HG03457 (cell line): ENCODE measurements around the gene S100A2.
A peak's percentile ranks its signal among the peaks of the same experiment; 100 is the strongest.

Source experiments
- ATAC-seq: cut with Tn5 transposase; IDR thresholded peaks from one replicate; pipeline ENCODE4 v1.9.1; 2021; ENCODE audit warnings: moderate number of reproducible peaks; ENCODE audit not compliant: unreplicated experiment

S100A2 gene

DNA sequence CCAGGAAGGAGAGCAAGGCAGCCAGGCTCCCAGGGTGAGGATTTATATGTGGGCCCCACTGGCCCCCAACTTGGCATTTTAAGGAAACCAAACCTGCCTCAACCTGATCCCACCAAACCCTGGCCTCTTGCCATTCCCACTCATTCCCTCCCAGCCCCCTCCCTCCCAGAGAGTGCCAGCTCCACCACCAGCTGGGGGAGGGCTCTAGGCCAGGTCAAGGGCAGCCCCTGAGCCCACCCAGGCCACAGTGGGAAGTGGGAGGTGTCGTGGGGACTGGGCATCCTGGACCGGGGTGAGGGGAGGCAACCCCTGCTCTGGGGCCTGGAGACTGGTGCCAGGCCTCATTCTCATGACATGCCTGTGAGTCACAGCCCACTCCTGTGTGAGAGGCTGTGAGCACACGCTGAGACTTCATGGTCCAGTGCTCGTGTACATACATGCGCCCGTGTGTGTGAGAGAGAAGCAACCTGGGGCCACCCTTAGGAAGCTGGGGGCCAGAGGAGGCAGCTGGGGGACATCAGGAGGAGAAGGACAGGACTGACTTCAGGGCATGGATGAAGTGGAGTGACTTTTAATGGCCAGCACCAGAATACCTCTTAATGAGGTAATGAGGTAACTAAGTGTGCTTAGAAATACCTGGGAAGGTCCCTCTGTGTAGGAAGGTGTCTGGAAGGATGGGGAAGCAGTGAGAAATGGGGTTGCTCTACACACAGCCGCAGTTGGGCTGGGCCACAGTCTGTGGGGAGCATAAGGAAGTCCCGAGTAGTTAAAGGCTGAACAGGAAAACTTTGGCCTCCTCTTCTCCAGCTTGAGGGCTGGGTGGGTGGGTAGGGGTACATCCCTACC, at the start of gene S100A2:
TSS of gene S100A2 (minus strand) at position 316 of the 846 bp plus-strand sequence. CDS start 1,967 bp downstream, outside the sequence.
- ATAC-seq: no peak

- no peak for ATAC-seq
These were observed 49.8 kb upstream of the S100A2 start for GRCh38 chr1:153615406-153615805.

GRCh38 chr1:153614906-153615305, 49.3 kb upstream of the S100A2 start:
- no peak for ATAC-seq

DNA sequence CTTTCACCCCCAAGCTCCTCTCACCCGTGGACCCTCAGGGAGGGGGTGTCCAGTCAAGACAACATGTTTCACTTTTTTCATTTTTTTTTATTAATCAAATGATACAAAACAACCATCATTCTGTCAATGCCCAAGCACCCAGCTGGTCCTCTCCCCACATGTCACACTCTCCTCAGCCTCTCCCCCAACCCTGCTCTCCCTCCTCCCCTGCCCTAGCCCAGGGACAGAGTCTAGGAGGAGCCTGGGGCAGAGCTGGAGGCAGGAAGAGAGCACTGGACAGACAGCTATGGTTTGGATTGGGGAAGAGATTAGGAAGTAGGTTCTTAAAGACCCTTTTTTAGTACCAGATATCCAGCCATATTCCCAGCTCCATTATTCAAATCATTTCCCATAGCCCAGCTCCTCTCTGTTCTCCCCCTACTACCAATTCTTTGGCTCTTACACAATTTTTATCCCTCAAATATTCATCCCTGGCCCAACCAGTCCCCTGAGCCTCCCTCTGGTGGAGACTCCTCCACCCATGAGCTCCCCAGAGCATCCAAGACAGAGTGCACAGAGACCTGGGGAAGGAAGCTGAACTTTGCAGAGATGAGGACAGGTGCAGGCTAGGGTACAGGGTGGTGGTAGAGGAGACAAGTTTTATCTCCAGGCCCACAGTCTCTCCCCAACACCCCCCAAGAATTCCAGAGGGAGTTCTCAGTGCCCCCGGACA, 48.7 kb upstream of the S100A2 start:
- ATAC-seq: no peak

GRCh38 chr1:153613406-153613805, 47.8 kb upstream of the S100A2 start:
- ATAC-seq: no peak

- no peak for ATAC-seq
These were observed 47.2 kb upstream of the S100A2 start, which contains the start of gene S100A16 for GRCh38 chr1:153612755-153613331. Gene S100A16 (minus strand): TSS chr1:153613137. CDS start chr1:153608151, 4,986 bp downstream.

DNA sequence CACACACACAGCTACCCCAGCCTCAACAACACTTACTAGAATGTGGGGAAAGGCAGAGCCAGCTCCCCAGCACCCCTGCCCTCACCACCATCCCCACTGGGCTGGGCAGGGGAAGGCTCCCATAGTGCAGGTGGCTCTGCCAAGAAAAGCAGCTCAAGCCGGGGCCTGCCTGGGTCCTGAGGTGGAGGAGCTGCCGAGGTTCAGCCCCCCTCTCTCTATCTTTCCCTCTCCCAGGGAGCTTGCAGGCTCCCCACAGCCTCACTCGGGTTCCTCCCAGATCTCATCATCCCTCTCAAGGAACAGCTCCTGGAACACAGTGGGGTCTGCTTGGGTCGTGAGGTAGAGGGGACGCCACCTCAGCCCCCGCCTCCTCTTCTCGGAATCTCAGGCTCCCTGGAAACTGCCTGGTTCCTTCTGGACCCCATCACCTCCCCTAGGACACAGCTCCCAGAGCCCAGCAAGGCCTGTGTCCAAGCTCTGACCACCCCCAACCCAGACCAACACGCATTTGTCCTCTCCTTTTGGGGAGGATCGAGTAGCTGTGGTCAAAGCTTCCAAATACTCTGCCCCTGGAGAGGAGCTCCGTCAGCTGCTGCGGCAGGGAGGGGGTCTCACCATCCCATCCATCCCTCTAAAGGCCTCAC, 46.6 kb upstream of the S100A2 start:
- ATAC-seq: no peak

DNA sequence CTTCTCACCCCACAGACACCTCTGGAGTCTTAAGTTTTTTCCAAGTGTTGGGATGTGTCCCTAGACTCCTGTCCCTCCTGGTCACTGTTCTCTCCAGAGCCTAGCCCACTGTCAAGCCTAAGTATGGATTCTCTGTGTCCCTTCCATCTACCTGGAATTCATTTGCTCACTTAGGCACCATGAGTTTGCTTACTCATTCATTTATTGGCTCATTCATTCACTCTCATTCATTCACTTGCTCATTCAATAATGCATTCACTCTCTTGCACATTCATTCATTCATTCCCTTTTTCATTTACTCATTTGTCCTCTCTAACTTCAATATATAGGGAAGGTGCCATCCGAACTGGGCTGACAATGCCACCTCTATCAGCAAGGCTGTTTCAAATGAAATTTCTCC, 45.7 kb upstream of the S100A2 start:
- ATAC-seq: no peak

DNA sequence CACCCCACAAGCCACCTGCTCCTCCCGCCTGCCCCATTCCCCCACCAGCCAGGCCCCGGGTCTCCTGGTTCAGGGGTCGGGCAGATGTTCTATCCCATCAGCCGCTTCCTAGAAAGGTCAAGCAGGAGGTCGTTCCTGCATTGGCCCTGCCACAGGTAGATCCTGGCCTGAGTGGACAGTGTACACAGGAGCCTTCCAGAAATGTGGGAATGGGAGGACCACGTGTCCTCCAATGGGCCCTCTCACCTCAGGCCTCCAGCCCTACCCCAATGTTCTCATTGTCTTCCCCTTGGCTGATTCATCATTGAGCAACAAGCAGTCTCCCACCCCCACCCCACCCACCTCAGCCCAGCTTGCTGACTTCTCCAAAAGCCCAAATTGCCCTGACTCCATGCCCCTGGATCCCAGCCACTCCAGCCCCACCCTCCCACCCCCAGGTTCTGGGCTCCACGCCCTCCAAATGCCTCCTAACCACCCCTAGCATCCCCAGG, 45.2 kb upstream of the S100A2 start:
- no peak for ATAC-seq

DNA sequence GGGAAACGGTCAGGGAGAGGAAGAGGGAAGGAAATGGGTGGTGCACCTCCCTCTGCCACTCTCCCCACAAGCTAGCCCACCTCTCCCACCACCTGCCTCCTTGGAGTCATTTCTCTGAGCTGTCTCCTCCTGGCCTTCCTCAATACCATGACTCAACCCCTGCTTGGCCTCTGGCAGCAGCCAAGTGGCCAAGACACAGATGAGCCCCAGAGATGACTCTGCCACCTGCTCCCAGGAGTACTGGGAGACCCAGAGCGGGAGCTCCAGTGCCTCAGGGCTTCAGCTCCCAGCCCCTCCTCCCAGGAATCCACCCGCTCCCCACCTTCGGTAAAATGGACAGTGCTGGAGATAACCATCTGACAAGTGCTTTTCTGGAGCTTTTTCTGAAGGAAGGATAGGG, 44.7 kb upstream of the S100A2 start:
- no peak for ATAC-seq

GRCh38 chr1:153609585-153609907, 43.9 kb upstream of the S100A2 start:
- no peak for ATAC-seq

- ATAC-seq: no peak
These were observed 43.3 kb upstream of the S100A2 start for GRCh38 chr1:153608742-153609584.

GRCh38 chr1:153608089-153608682, 42.5 kb upstream of the S100A2 start:
- ATAC-seq: no peak

DNA sequence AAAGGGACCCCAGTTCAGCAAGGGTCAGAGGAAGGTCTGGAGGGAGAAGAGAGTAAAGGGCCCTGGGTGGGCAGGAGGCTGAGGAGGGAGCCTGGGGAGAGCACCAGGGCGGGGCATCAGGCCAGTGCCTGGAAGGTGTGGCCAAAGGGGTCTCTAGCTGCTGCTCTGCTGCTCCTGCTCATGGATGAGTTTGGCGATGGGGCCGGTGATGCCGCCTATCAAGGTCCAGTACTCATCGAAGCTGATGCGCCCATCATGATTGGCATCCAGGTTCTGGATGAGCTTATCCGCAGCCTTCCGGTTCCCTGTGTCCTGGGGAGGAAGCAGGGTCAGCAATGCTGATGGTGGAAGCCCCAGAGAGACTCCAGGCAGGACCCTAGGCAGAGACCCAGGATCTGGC, 41.7 kb upstream of the S100A2 start:
- ATAC-seq: no peak

GRCh38 chr1:153606194-153606593, 40.5 kb upstream of the S100A2 start:
- no peak for ATAC-seq

DNA sequence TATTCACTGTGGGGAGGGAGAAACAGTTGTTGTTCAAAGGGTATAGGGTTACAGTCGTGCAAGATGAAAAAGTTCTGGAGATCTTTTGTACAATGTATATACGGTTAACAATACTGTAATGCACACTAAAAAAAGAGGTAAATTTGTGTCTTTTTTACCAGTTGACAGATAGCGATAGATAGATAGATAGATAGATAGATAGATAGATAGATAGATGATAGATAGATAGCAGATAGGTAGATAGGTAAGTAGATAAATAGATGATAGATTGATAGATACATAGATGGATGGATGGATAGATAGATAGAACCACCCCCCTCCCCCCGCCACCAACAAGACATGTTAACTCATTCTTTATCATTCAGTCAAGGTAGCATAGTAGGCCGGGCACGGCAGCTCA, 37.1 kb upstream of the S100A2 start:
- ATAC-seq: no peak

- ATAC-seq: no peak
These were observed 34.2 kb upstream of the S100A2 start for GRCh38 chr1:153599847-153600246.

- ATAC-seq: peak; percentile 86
These were observed 32.9 kb upstream of the S100A2 start for GRCh38 chr1:153598309-153599172.

DNA sequence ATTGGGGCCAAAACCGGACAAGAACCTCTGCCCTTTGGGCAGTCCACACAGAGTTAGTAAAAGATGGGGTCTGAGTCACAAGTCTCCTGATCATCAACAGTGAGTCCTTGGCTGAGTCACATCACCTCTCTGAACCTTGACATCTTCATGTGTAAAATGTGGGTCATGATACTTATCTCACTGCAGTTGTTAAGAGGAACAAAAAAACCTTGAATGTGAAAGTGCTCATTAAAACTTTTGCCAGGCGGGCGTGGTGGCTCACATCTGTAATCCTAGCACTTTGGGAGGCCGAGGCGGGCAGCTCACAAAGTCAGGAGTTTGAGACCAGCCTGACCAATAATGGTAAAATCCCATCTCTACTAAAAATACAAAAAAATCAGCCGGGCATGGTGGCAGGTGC, 31.6 kb upstream of the S100A2 start:
- ATAC-seq: no peak
